Peyer's patch (tissue), 4 donors: Measurements from ENCODE around the gene MEST.
"Not testable (repeated sequence)": the region's sequence is repeated elsewhere in the genome, so short reads cannot be mapped to it uniquely, and the experiment has no call there.

Experiments used
- CTCF ChIP-seq, 6 experiments: fragments of 450-650 bp in 4 of 6; fragments of 200-600 bp in 2 of 6; sonication (generic) in 1 of 6; IDR thresholded peaks; one replicate each; pipeline ENCODE4 v1.5.1; 2017 to 2019; ENCODE audit warnings: antibody characterized with exemption in 6 of 6, mild to moderate bottlenecking in 3 of 6, moderate library complexity in 1 of 6
- POLR2A ChIP-seq, 2 donors: fragments of 450-650 bp; IDR thresholded peaks; one replicate each; pipeline ENCODE4 v1.5.1; 2017; ENCODE audit warnings: antibody characterized with exemption in 2 of 2, mild to moderate bottlenecking in 2 of 2, moderate library complexity in 2 of 2

DNA sequence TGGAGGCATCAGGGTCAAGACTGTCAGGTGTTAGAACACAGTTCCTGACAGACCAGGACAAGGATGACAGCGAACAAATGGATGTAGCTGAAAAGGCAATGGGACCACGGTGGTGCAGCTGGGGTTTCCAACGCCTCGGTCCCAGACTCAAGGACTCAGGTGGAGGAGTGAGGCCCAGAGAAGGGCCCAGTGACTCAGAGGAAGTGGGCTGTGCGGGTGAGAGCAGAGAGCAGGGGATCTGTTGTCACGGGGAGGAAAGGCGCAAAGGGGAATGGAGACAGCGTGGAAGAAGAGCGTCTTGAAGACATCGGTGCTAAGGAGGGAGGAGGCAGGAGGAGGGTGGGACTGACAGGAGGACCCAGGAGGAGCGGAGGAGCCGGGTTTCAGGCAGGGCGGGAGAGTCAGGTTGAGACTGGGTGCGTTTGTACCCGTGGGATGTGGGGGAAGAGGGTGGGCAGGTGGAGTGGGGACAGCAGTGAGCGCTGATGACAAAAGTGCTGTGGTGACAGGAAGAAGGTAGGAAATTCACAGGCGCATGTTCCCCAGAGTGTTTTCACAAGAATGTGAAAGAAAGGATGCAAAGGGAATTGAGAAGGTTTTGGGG lies 36.0 kb downstream of the MEST start:
- not testable (repeated sequence) for TF ChIP-seq POLR2A, CTCF (IDR thresholded peaks at IDR 0.05)
